GM23338 (cell line): ENCODE data around the gene MYH15. TPM values are rescaled to one million over a fixed set of nuclear protein-coding genes. Genes with fewer than 3 reads are reported as not detected.
A peak's percentile ranks its signal among the peaks of the same experiment; 100 is the strongest.

Experiments
- ATAC-seq: fragments of 200-7000 bp; cut with Tn5 transposase; 3 replicates; pipeline ENCODE4 v1.9.1; 2020
- DNase-seq: peaks from one replicate; pipeline ENCODE4 v3.0.0-alpha.2; 2015; ENCODE audit warnings: low spot score
- H2AFZ ChIP-seq: fragments of 200-600 bp; sonication (generic); 2 replicates; pipeline ENCODE4 v1.8.0; 2016; ENCODE audit warnings: antibody characterized with exemption, mild to moderate bottlenecking, moderate library complexity
- H3F3A ChIP-seq: fragments of 200-600 bp; sonication (generic); replicated peaks from 2 replicates; pipeline ENCODE4 v1.8.0; 2017; ENCODE audit warnings: antibody characterized with exemption, mixed run types, low read depth
- H3K27ac ChIP-seq: fragments of 200-600 bp; sonication (generic); 2 replicates; pipeline ENCODE4 v1.6.1; 2016; ENCODE audit warnings: low read depth
- H3K27me3 ChIP-seq: fragments of 200-600 bp; sonication (generic); 2 replicates; pipeline ENCODE4 v1.8.0; 2016; ENCODE audit warnings: mild to moderate bottlenecking, mixed run types, moderate library complexity; ENCODE audit not compliant: insufficient read depth
- H3K36me3 ChIP-seq: fragments of 200-600 bp; sonication (generic); 2 replicates; pipeline ENCODE4 v1.8.0; 2016; ENCODE audit warnings: mild to moderate bottlenecking; ENCODE audit not compliant: insufficient read depth
- H3K4me1 ChIP-seq: fragments of 200-600 bp; sonication (generic); 2 replicates; pipeline ENCODE4 v1.8.0; 2016; ENCODE audit warnings: mild to moderate bottlenecking, moderate library complexity; ENCODE audit not compliant: insufficient read depth
- H3K4me2 ChIP-seq: fragments of 200-600 bp; sonication (generic); 2 replicates; pipeline ENCODE4 v1.7.1; 2017; ENCODE audit warnings: mixed run types
- H3K4me3 ChIP-seq: fragments of 200-600 bp; sonication (generic); 2 replicates; pipeline ENCODE4 v1.6.1; 2016; ENCODE audit warnings: mixed run types
- H3K79me2 ChIP-seq: fragments of 200-600 bp; sonication (generic); replicated peaks from 2 replicates; pipeline ENCODE4 v1.8.0; 2017; ENCODE audit warnings: mild to moderate bottlenecking; ENCODE audit not compliant: insufficient read depth
- H3K9me2 ChIP-seq: fragments of 200-600 bp; sonication (generic); 2 replicates; pipeline ENCODE4 v1.8.0; 2017; ENCODE audit not compliant: insufficient read depth
- H4K20me1 ChIP-seq: fragments of 200-600 bp; sonication (generic); replicated peaks from 2 replicates; pipeline ENCODE4 v1.8.0; 2017; ENCODE audit warnings: mild to moderate bottlenecking; ENCODE audit not compliant: insufficient read depth
- H3K27ac Mint-ChIP-seq: 2 replicates; pipeline ENCODE4 v1.8.0; 2020; ENCODE audit warnings: inconsistent platforms, mild to moderate bottlenecking, moderate library complexity, mixed read lengths
- H3K27me3 Mint-ChIP-seq: 3 replicates; pipeline ENCODE4 v1.8.0; 2022; ENCODE audit warnings: low read depth, mild to moderate bottlenecking, moderate library complexity, mixed read lengths, inconsistent platforms; ENCODE audit not compliant: insufficient read depth, poor library complexity
- H3K36me3 Mint-ChIP-seq: 3 replicates; pipeline ENCODE4 v1.8.0; 2021; ENCODE audit warnings: low read depth, mild to moderate bottlenecking, inconsistent platforms, moderate library complexity, mixed read lengths
- H3K4me1 Mint-ChIP-seq: 3 replicates; pipeline ENCODE4 v1.8.0; 2020; ENCODE audit warnings: mild to moderate bottlenecking, inconsistent platforms, mixed read lengths
- H3K4me3 Mint-ChIP-seq: 3 replicates; pipeline ENCODE4 v1.8.0; 2021; ENCODE audit warnings: moderate library complexity, mild to moderate bottlenecking, inconsistent platforms, mixed read lengths
- H3K9me3 Mint-ChIP-seq: 3 replicates; pipeline ENCODE4 v1.8.0; 2020; ENCODE audit warnings: moderate library complexity, mild to moderate bottlenecking, inconsistent platforms, mixed read lengths
- CREB1 ChIP-seq: fragments of 250-450 bp; sonication (Bioruptor Pico); IDR thresholded peaks from 2 replicates; pipeline ENCODE4 v1.5.0; 2020; ENCODE audit warnings: low read depth, mild to moderate bottlenecking, moderate library complexity
- EZH2 ChIP-seq: fragments of 200-600 bp; sonication (generic); IDR thresholded peaks from one replicate; pipeline ENCODE4 v1.8.0; 2017; ENCODE audit warnings: antibody characterized with exemption, mild to moderate bottlenecking, low read depth; ENCODE audit not compliant: unreplicated experiment
- NANOG ChIP-seq: IDR thresholded peaks from 2 replicates; pipeline ENCODE4 v1.6.1; 2016; ENCODE audit warnings: antibody characterized with exemption, borderline replicate concordance
- POLR2AphosphoS5 ChIP-seq: IDR thresholded peaks from 2 replicates; pipeline ENCODE4 v1.6.1; 2016; ENCODE audit warnings: antibody characterized with exemption, low read depth
- ZNF331 ChIP-seq: fragments of 250-450 bp; sonication (Bioruptor Pico); IDR thresholded peaks from 2 replicates; pipeline ENCODE4 v1.5.0; 2020; ENCODE audit warnings: low read depth, mild to moderate bottlenecking, moderate library complexity
- ZNF462 ChIP-seq: fragments of 250-450 bp; sonication (Bioruptor Pico); IDR thresholded peaks from 2 replicates; pipeline ENCODE4 v1.5.0; 2020; ENCODE audit warnings: mild to moderate bottlenecking, moderate library complexity
- polyA plus RNA-seq: library from polyadenylated mRNA; unstranded; fragments of >200 nt; fragmentation: Nextera tagmentation; extraction: Ambion mirVana; gene quantifications from 2 replicates; pipeline ENCODE4 v1.2.1, GENCODE V29; 2016
- total RNA-seq: library from RNA; depleted of rRNA; stranded (reverse); fragments of >200 nt; shearing (Covaris generic); gene quantifications from 2 replicates; pipeline ENCODE4 v1.2.3, GENCODE V29; 2014
- TF ChIP-seq, protein P1 (sequence below), 2 experiments: fragments of 200-600 bp in 1 of 2; sonication (generic) in 1 of 2; conservative IDR thresholded peaks; 2 replicates each; pipeline versions ENCODE4 v1.5.1 to v1.6.1; 2016 to 2017; ENCODE audit warnings: antibody characterized with exemption in 2 of 2, low read depth in 2 of 2, mild to moderate bottlenecking in 2 of 2, moderate library complexity in 1 of 2

Gene MYH15
- total and polyA plus RNA-seq, 2 experiments from 2014 or later: 0.07 TPM; not detected in 1

- Histone ChIP-seq H3K4me3 (no peak overlapping the region), H3K27ac (no peak overlapping the region), H2AFZ (no peak overlapping the region), H3K4me1 (0 out of 2 replicates have a peak, but pooled peaks cover 3% of the 10 kb centered on the region), H3K9me2 (no peaks in the 10 kb centered on the region), H3K4me2 (no peak overlapping the region), H3K79me2 (no peaks in the 10 kb centered on the region), H3K36me3 (no peaks in the 10 kb centered on the region), H3F3A (no peaks in the 10 kb centered on the region), H4K20me1 (no peaks in the 10 kb centered on the region), H3K27me3 (no peaks in the 10 kb centered on the region)
- Mint-ChIP-seq H3K36me3 (no peaks in the 10 kb centered on the region), H3K27ac (no peak overlapping the region), H3K27me3 (no peaks in the 10 kb centered on the region), H3K4me1 (peaks cover 14% of the 10 kb centered on the region; the same call in 2 of the 3 replicates), H3K9me3 (no peaks in the 10 kb centered on the region), H3K4me3 (no peak overlapping the region)
- DNase-seq: no peak
- TF ChIP-seq EZH2 (no peak), CREB1 (CRISPR knock-in tag) (no peak)
- TF ChIP-seq, protein P1, sequence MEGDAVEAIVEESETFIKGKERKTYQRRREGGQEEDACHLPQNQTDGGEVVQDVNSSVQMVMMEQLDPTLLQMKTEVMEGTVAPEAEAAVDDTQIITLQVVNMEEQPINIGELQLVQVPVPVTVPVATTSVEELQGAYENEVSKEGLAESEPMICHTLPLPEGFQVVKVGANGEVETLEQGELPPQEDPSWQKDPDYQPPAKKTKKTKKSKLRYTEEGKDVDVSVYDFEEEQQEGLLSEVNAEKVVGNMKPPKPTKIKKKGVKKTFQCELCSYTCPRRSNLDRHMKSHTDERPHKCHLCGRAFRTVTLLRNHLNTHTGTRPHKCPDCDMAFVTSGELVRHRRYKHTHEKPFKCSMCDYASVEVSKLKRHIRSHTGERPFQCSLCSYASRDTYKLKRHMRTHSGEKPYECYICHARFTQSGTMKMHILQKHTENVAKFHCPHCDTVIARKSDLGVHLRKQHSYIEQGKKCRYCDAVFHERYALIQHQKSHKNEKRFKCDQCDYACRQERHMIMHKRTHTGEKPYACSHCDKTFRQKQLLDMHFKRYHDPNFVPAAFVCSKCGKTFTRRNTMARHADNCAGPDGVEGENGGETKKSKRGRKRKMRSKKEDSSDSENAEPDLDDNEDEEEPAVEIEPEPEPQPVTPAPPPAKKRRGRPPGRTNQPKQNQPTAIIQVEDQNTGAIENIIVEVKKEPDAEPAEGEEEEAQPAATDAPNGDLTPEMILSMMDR (conservative IDR thresholded peaks at IDR 0.05; ENCODE audit: low read depth in 2 of 2): no peak
- no peak for ATAC-seq
These were observed 35.8 kb downstream of the MYH15 start for GRCh38 chr3:108474581-108474980.

DNA sequence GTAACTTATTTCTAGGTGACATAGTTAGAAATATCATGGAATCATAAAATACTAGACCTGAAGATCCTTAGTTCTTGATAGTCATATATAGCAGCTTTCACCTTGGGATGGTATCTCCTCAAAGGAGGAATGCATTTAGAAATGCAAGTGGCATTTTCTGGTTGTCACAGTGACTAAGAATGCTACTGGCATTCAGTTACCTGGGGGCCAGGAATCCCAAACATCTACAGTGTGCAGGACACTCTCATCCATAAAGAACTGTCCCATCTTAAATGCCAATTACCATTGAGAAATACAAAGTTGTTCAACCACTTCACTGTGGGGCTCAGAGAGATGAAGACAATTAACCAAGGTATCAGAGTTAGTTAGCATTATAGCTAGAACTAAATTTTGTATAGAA, 36.7 kb downstream of the MYH15 start:
- H3K4me1 ChIP-seq: 0 out of 2 replicates have a peak, but pooled peaks cover 3% of the 10 kb centered on the region
- H2AFZ ChIP-seq: no peak overlapping the region
- H3K27me3 ChIP-seq: no peaks in the 10 kb centered on the region
- H3K9me3 Mint-ChIP-seq: no peaks in the 10 kb centered on the region
- H4K20me1 ChIP-seq: no peaks in the 10 kb centered on the region
- no peak overlapping the region for H3K4me3 ChIP-seq
- H3K36me3 ChIP-seq: no peaks in the 10 kb centered on the region
- H3K4me1 Mint-ChIP-seq: peaks cover 14% of the 10 kb centered on the region; the same call in 2 of the 3 replicates
- no peak overlapping the region for H3K4me3 Mint-ChIP-seq
- H3K4me2 ChIP-seq: no peak overlapping the region
- DNase-seq (peak; percentile 40), ATAC-seq (no peak)
- H3K27ac ChIP-seq: no peak overlapping the region
- no peaks in the 10 kb centered on the region for H3F3A ChIP-seq
- H3K36me3 Mint-ChIP-seq: no peaks in the 10 kb centered on the region
- no peaks in the 10 kb centered on the region for H3K9me2 ChIP-seq
- no peak overlapping the region for H3K27ac Mint-ChIP-seq
- no peaks in the 10 kb centered on the region for H3K27me3 Mint-ChIP-seq
- no peaks in the 10 kb centered on the region for H3K79me2 ChIP-seq
- TF ChIP-seq ZNF462 (CRISPR knock-in tag) (no peak), NANOG (no peak), ZNF331 (CRISPR knock-in tag) (no peak), POLR2AphosphoS5 (no peak)
